ACC112 (cell line): ENCODE results near the gene RNF207.

Experiments
- H2AFZ ChIP-seq: fragments of 200-600 bp; sonication (generic); one replicate; pipeline ENCODE4 v1.6.0; 2017; ENCODE audit warnings: antibody characterized with exemption, low read length; ENCODE audit not compliant: unreplicated experiment
- H3K27ac ChIP-seq: fragments of 200-600 bp; sonication (generic); 2 replicates; pipeline ENCODE4 v1.5.1; 2014; ENCODE audit warnings: low read depth, mild to moderate bottlenecking, antibody characterized with exemption, low read length, moderate library complexity
- H3K27me3 ChIP-seq: fragments of 200-600 bp; sonication (generic); 2 replicates; pipeline ENCODE4 v1.6.1; 2014; ENCODE audit warnings: mild to moderate bottlenecking, antibody characterized with exemption, low read length, moderate library complexity, mixed read lengths; ENCODE audit not compliant: insufficient read depth
- H3K36me3 ChIP-seq: fragments of 200-600 bp; sonication (generic); 2 replicates; pipeline ENCODE4 v1.6.1; 2016; ENCODE audit warnings: mild to moderate bottlenecking, antibody characterized with exemption, low read length, moderate library complexity, mixed read lengths; ENCODE audit not compliant: insufficient read depth
- H3K4me1 ChIP-seq: fragments of 200-600 bp; sonication (generic); one replicate; pipeline ENCODE4 v1.6.1; 2016; ENCODE audit warnings: low read length, mixed read lengths; ENCODE audit not compliant: insufficient read depth, unreplicated experiment, control insufficient read depth
- H3K4me3 ChIP-seq: fragments of 200-600 bp; sonication (generic); 2 replicates; pipeline ENCODE4 v1.5.1; 2014; ENCODE audit warnings: mild to moderate bottlenecking, low read depth, low read length
- H3K79me2 ChIP-seq: fragments of 200-600 bp; sonication (generic); one replicate; pipeline ENCODE4 v1.6.0; 2016; ENCODE audit warnings: low read length; ENCODE audit not compliant: control insufficient read depth, unreplicated experiment, insufficient read depth

The RNF207 gene

DNA sequence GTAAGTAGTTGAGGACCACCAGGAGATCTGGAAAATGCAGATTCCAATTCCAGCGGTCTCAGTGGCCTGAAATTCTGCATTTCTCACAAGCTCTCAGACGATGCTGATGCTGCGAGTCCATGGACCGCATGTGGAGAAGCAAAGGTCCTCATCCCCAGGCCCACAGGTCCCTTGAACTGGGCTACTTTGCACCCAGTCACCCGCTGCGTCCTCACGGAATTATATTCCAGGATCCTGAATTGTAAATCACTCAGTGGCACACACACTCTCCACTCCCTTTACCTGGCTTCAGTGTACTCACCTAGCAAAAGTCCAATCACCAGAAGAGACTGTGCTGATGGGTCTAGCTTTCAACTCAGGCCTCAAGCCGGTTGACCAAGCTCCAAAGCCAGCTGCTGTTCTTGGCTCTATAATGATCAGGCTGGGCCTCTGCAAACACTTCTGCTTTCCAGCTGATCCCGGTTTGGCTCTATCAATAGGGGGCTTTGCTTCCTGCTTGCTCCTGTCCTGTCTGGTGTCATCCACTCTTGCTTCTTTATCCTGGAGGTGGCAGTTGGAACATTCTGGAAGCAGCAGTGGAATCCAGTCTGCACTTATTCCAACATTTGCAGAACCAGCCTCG lies 5.6 kb upstream of the RNF207 start:
- no peaks in the 10 kb centered on the region for H3K27me3 ChIP-seq
- H3K4me3 ChIP-seq = peak overlapping the region; percentile 84
- peaks cover 38% of the 10 kb centered on the region for H3K79me2 ChIP-seq
- peak overlapping the region; percentile 74 for H3K27ac ChIP-seq
- H2AFZ ChIP-seq = peak overlapping the region; percentile 84
- H3K4me1 ChIP-seq = peaks cover 22% of the 10 kb centered on the region
- peaks cover 12% of the 10 kb centered on the region for H3K36me3 ChIP-seq

DNA sequence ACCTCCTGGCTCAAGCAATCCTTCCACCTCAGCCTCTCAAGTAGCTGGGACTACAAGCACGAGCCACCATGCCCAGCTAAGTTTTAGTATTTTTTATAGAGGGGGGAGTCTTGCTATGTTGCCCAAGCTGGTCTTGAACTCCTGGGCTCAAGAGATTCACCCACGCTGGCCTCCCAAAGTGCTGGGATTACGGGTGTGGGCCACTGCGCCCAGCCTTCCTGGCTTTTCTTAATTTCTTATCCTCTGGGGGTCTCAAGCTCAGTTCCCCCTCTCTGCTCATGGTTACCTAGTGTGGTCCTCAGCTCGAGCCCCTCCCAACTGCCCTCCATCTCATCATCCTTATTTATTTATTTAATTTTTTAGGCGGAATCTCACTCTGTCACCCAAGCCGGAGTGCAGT lies 3.7 kb upstream of the RNF207 start:
- Histone ChIP-seq H3K79me2 (peaks cover 24% of the 10 kb centered on the region), H3K4me3 (no peak overlapping the region), H2AFZ (no peak overlapping the region), H3K36me3 (no peaks in the 10 kb centered on the region), H3K27ac (no peak overlapping the region), H3K4me1 (peaks cover 21% of the 10 kb centered on the region), H3K27me3 (no peaks in the 10 kb centered on the region)

DNA sequence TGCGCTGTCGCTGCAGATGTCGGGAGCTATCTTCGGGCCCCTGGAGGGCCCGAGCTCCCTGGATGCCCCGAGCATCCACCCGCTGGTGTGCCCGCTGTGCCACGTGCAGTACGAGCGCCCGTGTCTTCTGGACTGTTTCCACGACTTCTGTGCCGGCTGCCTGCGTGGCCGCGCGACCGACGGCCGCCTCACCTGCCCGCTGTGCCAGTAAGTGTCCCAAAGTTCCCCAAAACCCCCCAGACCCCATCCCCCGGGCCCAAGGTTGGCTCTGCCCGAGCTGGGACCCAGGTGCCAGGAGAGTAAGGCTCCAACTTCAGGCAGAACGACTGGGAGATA lies 569 bp downstream of the RNF207 start:
- peaks cover 5% of the 10 kb centered on the region for H3K4me1 ChIP-seq

DNA sequence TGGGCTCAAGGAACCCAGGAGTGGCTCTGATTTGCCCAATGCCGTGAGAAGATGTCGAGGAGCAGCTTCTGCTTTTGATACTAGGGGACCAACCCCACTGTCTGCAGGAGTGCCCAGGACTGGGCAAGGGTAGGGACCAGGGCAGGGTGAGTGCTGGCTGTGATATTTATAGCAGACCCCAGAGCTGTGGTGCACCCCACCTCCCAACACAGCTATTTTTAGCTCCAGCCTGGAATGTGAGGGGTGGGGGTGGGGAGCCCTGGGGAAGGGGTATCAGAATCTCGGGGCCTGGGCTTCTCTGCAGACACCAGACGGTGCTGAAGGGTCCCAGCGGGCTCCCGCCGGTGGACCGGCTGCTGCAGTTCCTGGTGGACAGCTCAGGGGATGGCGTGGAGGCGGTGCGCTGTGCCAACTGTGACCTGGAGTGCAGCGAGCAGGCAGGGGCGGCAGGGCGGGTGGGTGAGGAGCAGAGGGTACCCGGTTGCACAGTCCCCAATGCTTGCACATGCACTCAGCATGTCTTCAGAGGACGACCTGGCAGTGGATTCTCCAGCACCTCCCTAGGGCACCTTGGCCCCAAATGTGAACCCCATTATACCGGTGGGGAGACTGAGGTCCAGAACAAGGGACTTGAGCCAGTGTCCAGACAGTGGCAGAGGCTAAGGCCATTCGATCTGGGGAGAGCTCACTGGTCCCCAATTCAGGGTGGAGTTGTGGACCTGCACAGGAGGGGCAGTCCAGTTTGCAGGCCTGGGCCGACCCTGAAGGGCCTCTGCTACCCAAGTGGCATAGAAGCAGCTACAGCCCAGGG lies 1.4 kb downstream of the RNF207 start:
- no peak overlapping the region for H3K27ac ChIP-seq
- H3K27me3 ChIP-seq = no peaks in the 10 kb centered on the region
- H3K79me2 ChIP-seq = no peaks in the 10 kb centered on the region
- no peak overlapping the region for H2AFZ ChIP-seq
- H3K4me1 ChIP-seq = peaks cover 5% of the 10 kb centered on the region
- H3K36me3 ChIP-seq = 0 out of 2 replicates have a peak, but pooled peaks cover under 1% of the 10 kb centered on the region
- H3K4me3 ChIP-seq = peak overlapping the region; percentile 75

More for the DNA sequence above, 569 bp downstream of the RNF207 start:
- H3K4me3 ChIP-seq = peak overlapping the region; percentile 75
- H3K27ac ChIP-seq = no peak overlapping the region
- no peak overlapping the region for H2AFZ ChIP-seq
- H3K79me2 ChIP-seq = no peaks in the 10 kb centered on the region
- no peaks in the 10 kb centered on the region for H3K27me3 ChIP-seq
- H3K36me3 ChIP-seq = no peaks in the 10 kb centered on the region

DNA sequence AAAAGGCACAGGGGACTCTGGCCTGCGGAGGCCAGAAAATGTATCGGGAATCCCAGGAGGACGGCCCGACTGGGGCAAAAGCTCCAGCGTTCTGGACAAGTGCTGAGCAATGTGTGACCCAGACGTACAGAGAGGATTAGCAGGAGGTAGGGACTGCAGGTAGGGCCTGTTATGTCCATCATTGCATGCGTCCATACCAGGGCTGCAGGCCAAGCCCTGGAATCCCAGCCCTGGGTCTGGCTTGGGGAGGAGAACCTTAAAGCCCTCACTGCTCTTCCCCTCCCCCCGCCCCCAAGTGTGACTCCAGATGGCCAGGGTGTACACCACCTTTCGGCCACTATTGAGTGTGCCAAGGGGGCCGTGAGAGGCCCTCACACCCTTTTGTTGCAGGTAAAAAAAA lies 2.0 kb downstream of the RNF207 start:
- Histone ChIP-seq H3K79me2 (no peaks in the 10 kb centered on the region), H3K4me3 (peak overlapping the region; percentile 83), H3K36me3 (0 out of 2 replicates have a peak, but pooled peaks cover 7% of the 10 kb centered on the region), H2AFZ (no peak overlapping the region), H3K27me3 (no peaks in the 10 kb centered on the region), H3K27ac (no peak overlapping the region), H3K4me1 (peaks cover 5% of the 10 kb centered on the region)

DNA sequence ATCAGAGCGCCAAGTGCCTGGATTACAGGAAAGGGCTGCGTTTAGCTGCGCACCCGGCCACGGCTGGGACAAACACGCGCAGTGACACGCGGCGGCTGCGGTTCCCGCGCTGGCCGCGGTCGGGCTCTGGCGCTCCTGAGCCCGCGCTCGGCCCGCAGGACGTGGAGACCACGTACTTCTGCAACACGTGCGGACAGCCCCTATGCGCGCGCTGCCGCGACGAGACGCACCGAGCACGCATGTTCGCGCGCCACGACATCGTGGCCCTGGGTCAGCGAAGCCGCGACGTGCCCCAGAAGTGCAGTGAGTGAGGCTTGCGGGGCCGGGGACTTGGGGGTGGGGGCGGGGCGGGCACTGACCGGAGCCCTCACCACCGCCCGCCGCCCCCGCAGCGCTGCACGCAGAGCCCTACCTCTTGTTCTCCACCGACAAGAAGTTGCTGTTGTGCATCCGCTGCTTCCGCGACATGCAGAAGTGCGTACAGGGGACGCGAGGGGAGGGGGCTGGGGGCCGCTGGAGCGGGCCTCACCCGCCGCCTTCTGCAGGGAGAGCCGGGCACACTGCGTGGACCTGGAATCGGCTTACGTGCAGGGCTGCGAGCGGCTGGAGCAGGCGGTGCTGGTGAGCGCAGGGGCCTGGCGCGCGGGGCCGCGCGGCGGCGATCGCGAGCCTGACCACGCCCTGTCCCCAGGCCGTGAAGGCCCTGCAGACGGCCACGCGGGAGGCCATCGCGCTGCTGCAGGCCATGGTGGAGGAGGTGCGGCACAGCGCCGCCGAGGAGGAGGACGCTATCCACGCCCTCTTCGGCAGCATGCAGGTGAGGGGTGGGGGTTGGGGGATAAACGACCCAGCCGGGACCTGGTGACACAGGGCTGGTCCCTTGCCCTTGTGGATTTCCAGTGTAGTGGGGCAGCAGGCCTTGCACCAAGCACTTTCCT lies 3.1 kb downstream of the RNF207 start:
- H3K4me3 ChIP-seq = peak overlapping the region; percentile 83
- no peaks in the 10 kb centered on the region for H3K79me2 ChIP-seq
- no peak overlapping the region for H3K27ac ChIP-seq
- H3K27me3 ChIP-seq = no peaks in the 10 kb centered on the region
- H3K4me1 ChIP-seq = peaks cover 5% of the 10 kb centered on the region
- H2AFZ ChIP-seq = peak overlapping the region; percentile 35
- H3K36me3 ChIP-seq = 0 out of 2 replicates have a peak, but pooled peaks cover 7% of the 10 kb centered on the region

DNA sequence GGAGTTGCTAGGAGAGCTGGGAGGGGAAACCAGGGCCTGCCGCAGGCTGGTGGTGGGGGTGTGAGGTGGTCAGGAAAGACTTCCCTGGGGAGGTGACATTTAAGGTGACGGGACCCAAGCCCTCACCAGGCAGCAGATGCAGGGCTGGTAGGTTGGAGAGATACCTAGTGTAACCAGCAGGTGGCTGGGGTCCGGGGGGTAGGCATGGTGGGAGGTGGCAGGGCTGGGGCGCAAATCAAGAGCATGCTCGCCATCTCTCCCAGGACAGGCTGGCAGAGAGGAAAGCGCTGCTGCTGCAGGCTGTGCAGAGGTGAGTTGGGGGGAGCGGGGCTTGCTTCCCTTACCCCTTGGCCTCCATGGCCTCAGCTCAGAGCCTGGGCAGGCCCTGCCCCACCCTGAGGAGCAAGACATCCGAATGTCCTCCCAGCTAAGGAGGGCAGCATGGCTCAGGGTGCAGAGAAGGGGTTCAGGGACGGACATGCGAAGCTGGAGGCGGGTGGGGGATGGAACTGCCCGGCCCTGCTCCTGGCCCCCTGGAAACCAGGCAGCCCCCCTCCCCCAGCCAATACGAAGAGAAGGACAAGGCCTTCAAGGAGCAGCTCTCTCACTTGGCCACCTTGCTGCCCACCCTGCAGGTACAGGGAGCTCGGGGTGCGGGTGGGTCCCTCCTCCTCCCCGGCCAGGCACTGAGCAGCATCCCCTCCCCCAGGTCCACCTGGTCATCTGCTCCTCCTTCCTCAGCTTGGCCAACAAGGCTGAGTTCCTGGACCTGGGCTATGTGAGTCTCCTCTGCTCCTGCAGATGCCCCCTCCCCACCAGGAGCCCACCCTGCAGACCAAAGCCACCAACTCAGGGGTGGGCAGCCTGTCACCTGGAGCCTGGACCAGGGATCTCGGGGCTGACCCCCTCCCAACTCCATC lies 4.0 kb downstream of the RNF207 start:
- Histone ChIP-seq H3K27ac (no peak overlapping the region), H3K36me3 (0 out of 2 replicates have a peak, but pooled peaks cover 7% of the 10 kb centered on the region), H2AFZ (peak overlapping the region; percentile 35), H3K79me2 (no peaks in the 10 kb centered on the region), H3K27me3 (no peaks in the 10 kb centered on the region), H3K4me3 (peak overlapping the region; percentile 83), H3K4me1 (peaks cover 2% of the 10 kb centered on the region)

DNA sequence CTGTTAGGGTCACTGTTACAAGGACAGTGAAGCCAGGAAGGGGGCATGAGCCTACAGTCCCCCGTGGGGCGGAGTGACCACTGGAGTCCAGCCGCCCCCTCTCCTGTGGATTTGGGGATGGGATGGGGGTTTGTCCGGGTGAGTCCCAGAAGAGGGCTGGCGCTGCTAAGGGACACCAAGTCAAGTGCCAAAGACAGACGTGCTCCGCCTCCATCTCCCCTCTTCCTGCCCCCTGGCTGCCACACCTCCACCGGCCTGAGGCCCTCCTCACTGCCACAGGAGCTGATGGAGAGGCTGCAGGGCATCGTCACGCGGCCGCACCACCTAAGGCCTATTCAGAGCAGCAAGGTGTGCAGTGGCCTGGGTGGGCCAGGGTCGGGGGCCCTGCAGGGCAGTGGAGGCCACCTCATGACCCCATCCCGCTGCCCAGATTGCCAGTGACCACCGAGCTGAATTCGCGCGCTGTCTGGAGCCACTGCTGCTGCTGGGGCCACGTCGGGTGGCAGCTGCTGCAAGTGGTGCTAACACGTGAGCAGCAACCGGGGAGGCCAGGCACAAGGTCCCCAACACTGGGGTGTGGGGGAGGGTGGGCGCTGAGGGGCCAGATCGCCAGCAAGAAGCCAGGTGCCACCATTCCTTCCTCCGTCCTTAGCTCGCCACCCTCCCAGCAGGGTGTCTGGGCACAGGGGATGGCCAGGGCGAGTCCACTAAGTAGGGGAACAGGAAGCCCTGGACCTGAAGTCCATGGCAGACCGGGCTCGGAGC lies 4.9 kb downstream of the RNF207 start:
- Histone ChIP-seq H3K4me3 (no peak overlapping the region), H3K4me1 (no peaks in the 10 kb centered on the region), H3K79me2 (no peaks in the 10 kb centered on the region), H3K27me3 (no peaks in the 10 kb centered on the region), H3K36me3 (0 out of 2 replicates have a peak, but pooled peaks cover 7% of the 10 kb centered on the region), H3K27ac (no peak overlapping the region), H2AFZ (no peak overlapping the region)

DNA sequence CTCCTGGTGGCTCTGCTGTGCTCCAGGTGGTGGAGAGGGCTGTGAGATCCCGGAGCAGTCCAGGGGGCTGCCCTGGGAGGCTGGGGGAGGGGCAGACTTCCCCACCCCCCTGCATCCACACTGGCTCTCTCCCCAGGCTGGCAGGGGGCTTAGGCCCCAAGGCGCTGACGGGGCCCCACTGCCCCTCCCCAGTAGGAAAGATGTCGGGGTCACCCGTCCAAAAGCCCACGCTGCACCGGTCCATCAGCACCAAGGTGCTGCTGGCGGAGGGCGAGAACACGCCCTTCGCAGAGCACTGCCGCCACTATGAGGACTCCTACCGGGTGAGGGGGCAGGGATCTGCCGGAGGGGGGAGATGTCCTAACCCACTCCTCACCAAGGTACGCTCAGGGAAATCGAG lies 5.8 kb downstream of the RNF207 start:
- H3K27ac ChIP-seq = no peak overlapping the region
- no peaks in the 10 kb centered on the region for H3K4me1 ChIP-seq
- no peaks in the 10 kb centered on the region for H3K27me3 ChIP-seq
- no peak overlapping the region for H2AFZ ChIP-seq
- H3K36me3 ChIP-seq = 0 out of 2 replicates have a peak, but pooled peaks cover 7% of the 10 kb centered on the region
- H3K4me3 ChIP-seq = no peak overlapping the region
- H3K79me2 ChIP-seq = no peaks in the 10 kb centered on the region
